GM23338 (cell line): Measurements from ENCODE around the gene SCN4B. TPM values are rescaled to one million over a fixed set of nuclear protein-coding genes. Genes with fewer than 3 reads are reported as not detected.

Source experiments
- ATAC-seq: fragments of 200-7000 bp; cut with Tn5 transposase; 3 replicates; pipeline ENCODE4 v1.9.1; 2020
- DNase-seq: peaks from one replicate; pipeline ENCODE4 v3.0.0-alpha.2; 2015; ENCODE audit warnings: low spot score
- H2AFZ ChIP-seq: fragments of 200-600 bp; sonication (generic); 2 replicates; pipeline ENCODE4 v1.8.0; 2016; ENCODE audit warnings: antibody characterized with exemption, mild to moderate bottlenecking, moderate library complexity
- H3F3A ChIP-seq: fragments of 200-600 bp; sonication (generic); replicated peaks from 2 replicates; pipeline ENCODE4 v1.8.0; 2017; ENCODE audit warnings: antibody characterized with exemption, mixed run types, low read depth
- H3K27ac ChIP-seq: fragments of 200-600 bp; sonication (generic); 2 replicates; pipeline ENCODE4 v1.6.1; 2016; ENCODE audit warnings: low read depth
- H3K27me3 ChIP-seq: fragments of 200-600 bp; sonication (generic); 2 replicates; pipeline ENCODE4 v1.8.0; 2016; ENCODE audit warnings: mild to moderate bottlenecking, mixed run types, moderate library complexity; ENCODE audit not compliant: insufficient read depth
- H3K36me3 ChIP-seq: fragments of 200-600 bp; sonication (generic); 2 replicates; pipeline ENCODE4 v1.8.0; 2016; ENCODE audit warnings: mild to moderate bottlenecking; ENCODE audit not compliant: insufficient read depth
- H3K4me1 ChIP-seq: fragments of 200-600 bp; sonication (generic); 2 replicates; pipeline ENCODE4 v1.8.0; 2016; ENCODE audit warnings: mild to moderate bottlenecking, moderate library complexity; ENCODE audit not compliant: insufficient read depth
- H3K4me2 ChIP-seq: fragments of 200-600 bp; sonication (generic); 2 replicates; pipeline ENCODE4 v1.7.1; 2017; ENCODE audit warnings: mixed run types
- H3K4me3 ChIP-seq: fragments of 200-600 bp; sonication (generic); 2 replicates; pipeline ENCODE4 v1.6.1; 2016; ENCODE audit warnings: mixed run types
- H3K79me2 ChIP-seq: fragments of 200-600 bp; sonication (generic); replicated peaks from 2 replicates; pipeline ENCODE4 v1.8.0; 2017; ENCODE audit warnings: mild to moderate bottlenecking; ENCODE audit not compliant: insufficient read depth
- H3K9me2 ChIP-seq: fragments of 200-600 bp; sonication (generic); 2 replicates; pipeline ENCODE4 v1.8.0; 2017; ENCODE audit not compliant: insufficient read depth
- H4K20me1 ChIP-seq: fragments of 200-600 bp; sonication (generic); replicated peaks from 2 replicates; pipeline ENCODE4 v1.8.0; 2017; ENCODE audit warnings: mild to moderate bottlenecking; ENCODE audit not compliant: insufficient read depth
- H3K27ac Mint-ChIP-seq: 2 replicates; pipeline ENCODE4 v1.8.0; 2020; ENCODE audit warnings: inconsistent platforms, mild to moderate bottlenecking, moderate library complexity, mixed read lengths
- H3K27me3 Mint-ChIP-seq: 3 replicates; pipeline ENCODE4 v1.8.0; 2022; ENCODE audit warnings: low read depth, mild to moderate bottlenecking, moderate library complexity, mixed read lengths, inconsistent platforms; ENCODE audit not compliant: insufficient read depth, poor library complexity
- H3K36me3 Mint-ChIP-seq: 3 replicates; pipeline ENCODE4 v1.8.0; 2021; ENCODE audit warnings: low read depth, mild to moderate bottlenecking, inconsistent platforms, moderate library complexity, mixed read lengths
- H3K4me1 Mint-ChIP-seq: 3 replicates; pipeline ENCODE4 v1.8.0; 2020; ENCODE audit warnings: mild to moderate bottlenecking, inconsistent platforms, mixed read lengths
- H3K4me3 Mint-ChIP-seq: 3 replicates; pipeline ENCODE4 v1.8.0; 2021; ENCODE audit warnings: moderate library complexity, mild to moderate bottlenecking, inconsistent platforms, mixed read lengths
- H3K9me3 Mint-ChIP-seq: 3 replicates; pipeline ENCODE4 v1.8.0; 2020; ENCODE audit warnings: moderate library complexity, mild to moderate bottlenecking, inconsistent platforms, mixed read lengths
- CTCF ChIP-seq, 2 experiments: fragments of 200-600 bp in 1 of 2; sonication (generic) in 1 of 2; conservative IDR thresholded peaks; 2 replicates each; pipeline versions ENCODE4 v1.5.1 to v1.6.1; 2016 to 2017; ENCODE audit warnings: antibody characterized with exemption in 2 of 2, low read depth in 2 of 2, mild to moderate bottlenecking in 2 of 2, moderate library complexity in 1 of 2
- NANOG ChIP-seq: IDR thresholded peaks from 2 replicates; pipeline ENCODE4 v1.6.1; 2016; ENCODE audit warnings: antibody characterized with exemption, borderline replicate concordance
- POLR2AphosphoS5 ChIP-seq: IDR thresholded peaks from 2 replicates; pipeline ENCODE4 v1.6.1; 2016; ENCODE audit warnings: antibody characterized with exemption, low read depth
- REST ChIP-seq: IDR thresholded peaks from one replicate; pipeline ENCODE4 v1.6.1; 2018; ENCODE audit warnings: antibody characterized with exemption; ENCODE audit not compliant: unreplicated experiment
- ZNF114 ChIP-seq: fragments of 250-450 bp; sonication (Bioruptor Pico); IDR thresholded peaks from 2 replicates; pipeline ENCODE4 v1.5.0; 2020; ENCODE audit warnings: mild to moderate bottlenecking, moderate library complexity
- ZNF331 ChIP-seq: fragments of 250-450 bp; sonication (Bioruptor Pico); IDR thresholded peaks from 2 replicates; pipeline ENCODE4 v1.5.0; 2020; ENCODE audit warnings: low read depth, mild to moderate bottlenecking, moderate library complexity
- ZNF462 ChIP-seq: fragments of 250-450 bp; sonication (Bioruptor Pico); IDR thresholded peaks from 2 replicates; pipeline ENCODE4 v1.5.0; 2020; ENCODE audit warnings: mild to moderate bottlenecking, moderate library complexity
- polyA plus RNA-seq: library from polyadenylated mRNA; unstranded; fragments of >200 nt; fragmentation: Nextera tagmentation; extraction: Ambion mirVana; gene quantifications from 2 replicates; pipeline ENCODE4 v1.2.1, GENCODE V29; 2016
- total RNA-seq: library from RNA; depleted of rRNA; stranded (reverse); fragments of >200 nt; shearing (Covaris generic); gene quantifications from 2 replicates; pipeline ENCODE4 v1.2.3, GENCODE V29; 2014
- TF ChIP-seq, protein P1 (sequence below): IDR thresholded peaks from 2 replicates; pipeline ENCODE4 v1.6.1; 2016; ENCODE audit warnings: antibody characterized with exemption

Gene SCN4B
- total and polyA plus RNA-seq, 2 experiments from 2014 or later, result 0.45 to 3.0 TPM

DNA sequence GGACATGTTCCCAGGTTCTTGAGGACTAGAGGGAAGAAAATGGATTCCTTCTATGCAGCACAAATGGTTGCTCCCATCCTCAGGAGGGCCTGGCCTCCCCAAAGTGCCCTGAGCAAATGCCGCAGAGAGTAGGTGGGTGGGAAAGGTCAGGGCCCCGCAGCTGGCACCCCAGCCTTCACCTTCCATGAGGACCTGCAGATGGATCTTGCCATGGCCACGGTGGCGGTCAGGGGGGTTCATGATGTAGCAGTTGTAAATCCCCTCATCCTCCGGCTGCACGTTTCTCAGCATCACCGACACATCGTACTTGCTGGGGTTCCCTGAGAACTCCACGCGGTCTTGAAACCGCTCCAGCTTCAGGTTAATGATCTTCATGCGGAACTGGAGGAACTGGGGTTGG is 15.3 kb upstream of the SCN4B start (continued):
- TF ChIP-seq, protein P1, sequence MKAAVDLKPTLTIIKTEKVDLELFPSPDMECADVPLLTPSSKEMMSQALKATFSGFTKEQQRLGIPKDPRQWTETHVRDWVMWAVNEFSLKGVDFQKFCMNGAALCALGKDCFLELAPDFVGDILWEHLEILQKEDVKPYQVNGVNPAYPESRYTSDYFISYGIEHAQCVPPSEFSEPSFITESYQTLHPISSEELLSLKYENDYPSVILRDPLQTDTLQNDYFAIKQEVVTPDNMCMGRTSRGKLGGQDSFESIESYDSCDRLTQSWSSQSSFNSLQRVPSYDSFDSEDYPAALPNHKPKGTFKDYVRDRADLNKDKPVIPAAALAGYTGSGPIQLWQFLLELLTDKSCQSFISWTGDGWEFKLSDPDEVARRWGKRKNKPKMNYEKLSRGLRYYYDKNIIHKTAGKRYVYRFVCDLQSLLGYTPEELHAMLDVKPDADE, result no peak
- no peak for TF ChIP-seq CTCF (conservative IDR thresholded peaks at IDR 0.05; ENCODE audit: low read depth in 2 of 2)

GRCh38 chr11:118167253-118167652 is 14.6 kb upstream of the SCN4B start:
- Histone ChIP-seq H3K4me3 (no peak overlapping the region), H3K9me2 (no peaks in the 10 kb centered on the region), H3K36me3 (no peaks in the 10 kb centered on the region), H3F3A (no peaks in the 10 kb centered on the region), H3K27ac (no peak overlapping the region), H2AFZ (no peak overlapping the region), H4K20me1 (no peaks in the 10 kb centered on the region; the same call in 1 of the 2 replicates), H3K4me2 (no peak overlapping the region), H3K79me2 (no peaks in the 10 kb centered on the region), H3K4me1 (peaks cover 13% of the 10 kb centered on the region), H3K27me3 (peaks cover 48% of the 10 kb centered on the region)
- Mint-ChIP-seq H3K36me3 (no peaks in the 10 kb centered on the region), H3K4me1 (peaks cover 27% of the 10 kb centered on the region), H3K27ac (no peak overlapping the region), H3K27me3 (peaks cover 25% of the 10 kb centered on the region), H3K9me3 (no peaks in the 10 kb centered on the region), H3K4me3 (no peak overlapping the region)
- DNase-seq (no peak), ATAC-seq (no peak)
- TF ChIP-seq ZNF462 (CRISPR knock-in tag) (no peak), REST (no peak), ZNF114 (CRISPR knock-in tag) (no peak), ZNF331 (no peak), CTCF (conservative IDR thresholded peaks at IDR 0.05; ENCODE audit: low read depth in 2 of 2) (no peak), NANOG (no peak), POLR2AphosphoS5 (no peak)
- TF ChIP-seq, protein P1, result no peak
